Activated T-cell treated with anti-CD3 and anti-CD28 coated beads for 48 hours (primary cell): Measurements from ENCODE around the gene TOP2A.
A peak's percentile ranks its signal among the peaks of the same experiment; 100 is the strongest.

ENCODE experiments used
- DNase-seq: peaks from one replicate; pipeline ENCODE4 v3.0.0-alpha.2; 2020; ENCODE audit warnings: low read depth

The TOP2A gene

GRCh38 chr17:40361063-40361924, 56.4 kb downstream of the TOP2A start:
- DNase-seq, result no peak

DNA sequence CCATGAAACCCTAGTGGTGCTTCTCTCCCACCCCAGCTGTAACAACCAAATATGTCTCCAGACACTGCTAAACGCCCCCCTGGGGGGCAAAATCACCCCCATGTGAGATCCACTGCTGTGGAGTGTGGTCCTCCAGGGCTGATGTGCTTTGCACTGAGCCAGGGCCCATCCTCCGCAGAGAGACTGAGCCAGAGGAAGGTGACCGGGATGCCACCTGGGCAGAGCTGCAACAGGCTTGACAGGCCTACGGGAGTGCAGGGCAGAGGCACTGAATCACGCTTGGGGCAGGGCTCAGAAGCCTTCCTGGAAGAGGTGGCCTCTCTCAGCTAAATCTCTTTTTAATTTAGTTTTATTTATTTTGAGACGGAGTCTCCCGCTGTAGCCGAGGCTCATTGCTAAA, 57.6 kb downstream of the TOP2A start:
- DNase-seq, result no peak

DNA sequence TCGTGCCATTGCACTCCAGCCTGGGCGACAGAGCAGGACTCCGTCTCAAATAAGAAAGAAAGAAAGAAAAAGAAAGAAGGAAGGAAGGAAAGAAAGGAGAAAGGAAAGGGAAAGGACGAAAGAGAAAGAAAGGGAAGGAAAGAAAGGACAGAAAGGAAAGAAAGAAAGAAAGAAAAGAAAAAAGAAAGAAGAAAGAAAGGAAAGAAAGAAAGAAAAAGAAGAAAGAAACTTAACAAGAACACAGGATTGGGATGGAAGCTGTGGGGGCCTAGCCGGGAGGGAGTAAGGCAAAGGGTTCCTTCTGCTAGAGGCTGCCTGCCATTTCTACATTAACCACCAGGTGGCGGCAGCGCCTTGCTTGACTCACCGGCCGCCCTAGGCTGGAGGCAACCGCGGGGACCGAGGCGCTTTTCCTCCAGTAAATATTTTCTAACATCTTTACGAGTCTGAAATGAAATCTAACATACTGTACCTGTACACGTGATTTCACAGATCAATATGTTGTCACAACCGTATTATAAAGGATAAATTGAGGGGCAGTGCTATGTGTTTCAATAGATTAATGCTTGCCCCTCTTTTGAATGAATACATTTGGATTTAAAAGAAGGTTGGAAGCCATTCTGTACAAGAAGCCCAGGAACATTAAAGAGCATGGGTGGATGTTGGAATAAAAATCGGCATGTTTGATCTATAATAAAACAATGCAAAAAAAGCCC, 59.2 kb downstream of the TOP2A start:
- peak; percentile 83 for DNase-seq

GRCh38 chr17:40356990-40357881, 60.5 kb downstream of the TOP2A start:
- DNase-seq, result no peak

GRCh38 chr17:40355804-40356758, 61.6 kb downstream of the TOP2A start:
- no peak for DNase-seq

DNA sequence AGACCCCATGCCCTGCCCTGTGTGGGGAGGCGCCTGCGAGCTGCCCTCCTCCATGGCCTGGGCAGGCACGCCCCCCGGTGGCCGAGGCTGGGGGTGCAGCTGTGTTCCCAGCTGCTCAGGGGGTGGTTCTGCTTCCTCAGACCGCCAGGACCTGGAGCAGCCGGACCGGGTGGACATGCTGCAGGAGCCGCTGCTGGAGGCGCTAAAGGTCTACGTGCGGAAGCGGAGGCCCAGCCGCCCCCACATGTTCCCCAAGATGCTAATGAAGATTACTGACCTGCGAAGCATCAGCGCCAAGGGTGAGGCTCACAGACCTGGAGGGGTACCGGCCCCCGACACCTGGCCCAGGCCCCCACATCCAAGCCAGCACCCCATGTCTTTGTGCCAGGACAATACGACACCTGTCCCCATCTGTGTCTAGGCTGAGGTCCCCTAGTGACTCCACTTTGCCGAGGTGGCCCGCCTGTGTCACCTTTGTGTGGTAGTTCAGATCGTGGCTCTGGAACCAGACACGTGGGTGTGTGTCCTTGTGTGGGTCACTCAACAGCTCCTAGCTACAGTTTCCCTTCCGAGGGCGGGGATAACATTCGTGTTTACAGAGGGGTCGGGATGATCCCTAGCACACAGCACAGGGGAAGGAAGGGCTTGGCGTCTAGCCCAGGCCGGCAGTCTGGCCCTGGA, 62.4 kb downstream of the TOP2A start:
- peak; percentile 78 for DNase-seq

- no peak for DNase-seq
These were observed 63.2 kb downstream of the TOP2A start for GRCh38 chr17:40354221-40355122.

- DNase-seq, result no peak
These were observed 64.8 kb downstream of the TOP2A start for GRCh38 chr17:40352779-40353394.

DNA sequence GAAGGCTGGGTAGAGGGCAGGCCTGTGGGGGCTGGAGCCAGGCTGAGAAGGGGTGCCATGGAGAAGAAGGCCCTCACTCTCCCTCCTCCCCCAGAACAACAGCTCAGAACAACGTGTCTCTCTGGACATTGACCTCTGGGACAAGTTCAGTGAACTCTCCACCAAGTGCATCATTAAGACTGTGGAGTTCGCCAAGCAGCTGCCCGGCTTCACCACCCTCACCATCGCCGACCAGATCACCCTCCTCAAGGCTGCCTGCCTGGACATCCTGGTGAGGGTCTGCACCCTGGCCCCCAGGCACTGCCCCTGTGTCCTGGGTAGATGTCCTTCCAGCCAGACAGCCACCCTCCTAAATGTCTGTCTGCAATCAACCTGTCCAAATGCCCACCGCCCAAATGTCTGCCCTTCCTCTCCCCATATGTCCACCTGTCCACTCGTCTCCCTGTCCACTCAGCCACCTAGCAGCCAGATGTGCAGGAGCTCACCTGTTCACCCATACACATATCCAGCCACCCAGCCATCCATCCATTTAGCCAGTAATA, 65.4 kb downstream of the TOP2A start:
- no peak for DNase-seq

DNA sequence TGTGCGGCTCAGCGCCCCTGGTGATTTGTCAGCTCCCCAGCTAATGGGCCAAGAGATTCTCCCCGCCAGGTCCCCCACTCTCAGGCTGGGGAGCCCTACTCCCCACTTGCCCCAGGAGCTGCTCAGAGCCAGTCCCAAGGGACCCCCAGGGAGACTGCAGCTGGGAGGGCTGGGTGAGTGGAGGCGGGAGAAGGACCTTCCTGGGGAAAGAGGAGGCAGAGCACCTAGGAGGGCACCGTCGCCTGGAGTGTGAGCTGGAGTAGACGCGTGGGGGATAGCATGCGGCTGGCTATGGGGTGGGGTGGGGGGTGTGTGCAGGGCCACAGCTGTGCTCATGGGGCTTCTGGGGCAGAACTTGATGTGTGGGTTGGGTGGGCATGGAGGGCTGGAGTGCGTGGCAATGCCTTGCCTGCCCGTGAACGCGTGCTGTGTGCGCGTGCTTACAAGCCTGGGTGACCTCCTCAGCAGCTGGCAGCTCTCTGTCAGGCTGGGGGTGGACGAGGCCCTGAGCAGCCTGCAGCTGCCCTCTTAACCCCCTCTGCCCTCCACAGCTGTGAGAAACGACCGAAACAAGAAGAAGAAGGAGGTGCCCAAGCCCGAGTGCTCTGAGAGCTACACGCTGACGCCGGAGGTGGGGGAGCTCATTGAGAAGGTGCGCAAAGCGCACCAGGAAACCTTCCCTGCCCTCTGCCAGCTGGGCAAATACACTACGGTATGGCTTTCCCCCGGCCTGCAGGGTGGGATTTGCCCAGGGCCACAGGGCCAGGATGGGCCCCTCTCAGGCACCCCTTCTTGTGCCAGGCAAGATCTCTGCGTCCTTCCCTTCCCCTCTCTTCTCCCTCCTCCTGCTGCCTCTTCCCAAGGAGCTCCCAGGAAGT, 66.1 kb downstream of the TOP2A start:
- no peak for DNase-seq

DNA sequence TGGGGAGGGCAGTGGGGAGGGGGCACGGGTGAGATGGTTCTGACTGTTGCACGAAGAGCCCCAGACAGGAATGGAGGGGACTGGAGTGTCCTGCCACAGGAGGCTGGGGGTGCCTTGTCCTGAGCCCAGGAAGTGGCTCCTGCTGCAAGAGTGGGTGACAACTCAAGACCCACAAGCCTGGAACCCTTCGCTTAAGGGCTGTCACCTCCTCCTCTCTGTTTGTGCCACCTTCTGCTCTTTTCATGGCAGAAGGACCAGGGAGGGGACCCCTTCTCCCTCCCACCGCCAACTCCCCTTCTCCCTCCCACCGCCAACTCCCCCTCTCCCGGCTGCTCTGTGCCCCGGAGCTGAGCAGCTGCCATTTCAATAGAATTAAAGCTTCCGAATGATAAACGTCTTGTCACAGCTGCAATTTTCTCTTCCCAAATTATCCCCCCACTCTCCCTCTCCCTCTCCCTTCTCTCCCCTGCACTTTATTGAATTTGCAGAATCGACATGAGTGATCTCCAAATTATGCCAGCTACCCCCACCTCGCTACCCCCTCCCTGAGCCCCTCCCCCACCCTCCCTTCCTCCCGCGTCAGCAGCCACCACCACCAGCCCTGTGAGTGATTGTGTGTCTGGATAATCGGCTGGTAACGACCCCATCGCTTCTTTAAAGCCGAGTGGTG, 66.9 kb downstream of the TOP2A start:
- no peak for DNase-seq

DNA sequence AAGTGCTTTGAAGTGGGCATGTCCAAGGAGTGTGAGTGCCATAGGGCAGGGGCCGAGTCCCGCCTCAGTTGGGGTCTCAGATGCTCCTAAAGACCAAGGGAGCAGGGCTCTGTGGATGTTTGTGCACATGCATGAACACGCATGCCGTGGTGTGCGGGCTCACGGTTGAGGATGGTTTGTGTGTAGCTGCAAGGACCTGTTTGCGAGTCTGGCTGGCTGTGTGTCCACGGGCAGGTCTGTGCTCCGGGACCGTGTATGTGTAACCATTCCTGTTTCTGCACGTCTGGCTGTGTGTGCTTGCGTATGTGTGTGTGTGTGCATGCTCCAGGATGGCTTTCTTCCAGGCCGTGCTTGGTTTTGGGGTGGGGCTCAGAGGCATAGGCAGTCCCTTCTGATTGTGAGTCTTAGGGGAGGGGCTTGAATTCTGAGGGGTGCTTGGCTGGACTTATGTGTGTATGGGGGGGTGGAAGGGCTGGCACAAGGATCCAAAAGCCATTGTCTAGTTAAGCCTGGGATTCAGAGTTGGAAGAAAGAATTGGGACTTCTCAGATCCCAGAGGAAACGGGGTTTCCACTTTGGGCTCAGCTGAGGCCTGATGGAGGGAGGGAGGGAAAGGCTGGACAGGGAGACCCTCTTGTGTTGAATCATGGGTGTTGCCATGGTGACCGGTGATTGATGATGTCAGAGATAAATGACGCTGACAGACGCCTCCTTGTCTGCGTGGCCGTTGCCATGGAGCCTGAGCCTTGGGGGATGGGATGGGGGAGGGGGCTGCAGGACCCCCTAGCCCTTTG, 67.6 kb downstream of the TOP2A start:
- DNase-seq, result no peak

DNA sequence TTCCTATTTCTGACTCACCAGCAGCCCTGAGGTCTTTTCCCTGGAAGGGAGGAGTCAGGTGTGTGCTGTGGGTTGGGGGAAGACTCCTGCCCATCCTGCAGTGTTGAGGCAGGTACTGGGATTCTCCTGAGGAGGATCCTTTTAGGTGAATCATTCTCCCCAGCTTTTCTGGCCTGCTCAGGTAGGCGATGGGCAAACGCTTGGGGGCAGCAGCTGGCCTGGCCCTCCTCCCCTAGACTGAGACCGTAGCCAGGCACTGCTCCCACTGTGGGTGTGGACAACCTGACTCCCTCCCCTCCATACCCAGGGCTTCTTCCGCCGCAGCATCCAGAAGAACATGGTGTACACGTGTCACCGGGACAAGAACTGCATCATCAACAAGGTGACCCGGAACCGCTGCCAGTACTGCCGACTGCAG, 68.2 kb downstream of the TOP2A start:
- DNase-seq, result no peak

DNA sequence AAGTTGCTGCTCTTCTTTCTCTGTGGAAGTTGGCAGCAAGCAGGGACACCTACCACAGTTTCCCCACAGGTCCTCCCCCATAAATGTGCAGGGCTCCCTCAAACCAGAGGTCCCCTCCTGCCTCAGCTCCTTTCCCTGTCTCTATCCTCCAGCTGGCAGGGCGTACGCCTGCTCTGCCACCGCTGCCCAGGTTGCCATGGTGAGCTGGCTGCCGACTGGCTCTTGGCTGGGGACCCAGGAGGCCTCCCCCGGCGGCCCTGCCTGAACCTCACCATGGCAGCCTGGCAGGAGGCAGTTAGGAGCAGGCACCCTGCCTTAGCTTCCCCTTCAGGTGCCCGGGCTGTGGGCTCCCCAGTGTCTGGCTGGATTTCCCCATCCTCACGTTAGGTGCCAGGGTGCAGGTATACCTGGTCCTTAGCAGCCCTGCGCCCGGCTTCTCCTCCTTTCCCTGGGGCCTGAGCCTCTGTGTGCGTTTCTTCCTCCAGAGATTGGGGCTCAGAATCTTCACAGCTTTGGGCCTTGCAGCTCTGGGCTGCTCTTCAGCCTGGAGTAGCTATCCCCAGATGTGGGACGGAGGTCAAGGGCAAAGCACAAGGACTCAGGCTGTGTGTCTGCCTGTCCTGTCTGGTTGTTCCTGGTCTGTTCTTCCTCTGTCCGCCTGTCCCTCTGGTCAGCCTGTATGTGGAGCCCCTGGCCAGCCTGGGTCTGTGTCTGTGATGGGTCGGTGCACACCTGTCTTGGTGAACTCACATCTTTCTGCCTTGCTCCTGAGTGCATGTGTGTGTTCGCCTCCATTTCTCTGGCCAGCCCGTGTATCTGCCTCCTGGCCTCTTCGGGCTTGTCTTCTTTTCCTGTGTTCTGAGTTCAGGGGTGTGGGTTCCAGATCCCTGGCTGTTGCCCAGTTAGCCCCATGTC, 68.9 kb downstream of the TOP2A start:
- no peak for DNase-seq

GRCh38 chr17:40348136-40348504, 69.6 kb downstream of the TOP2A start:
- no peak for DNase-seq
